ENCODE measurements around the gene RANGAP1.

Gene RANGAP1

DNA sequence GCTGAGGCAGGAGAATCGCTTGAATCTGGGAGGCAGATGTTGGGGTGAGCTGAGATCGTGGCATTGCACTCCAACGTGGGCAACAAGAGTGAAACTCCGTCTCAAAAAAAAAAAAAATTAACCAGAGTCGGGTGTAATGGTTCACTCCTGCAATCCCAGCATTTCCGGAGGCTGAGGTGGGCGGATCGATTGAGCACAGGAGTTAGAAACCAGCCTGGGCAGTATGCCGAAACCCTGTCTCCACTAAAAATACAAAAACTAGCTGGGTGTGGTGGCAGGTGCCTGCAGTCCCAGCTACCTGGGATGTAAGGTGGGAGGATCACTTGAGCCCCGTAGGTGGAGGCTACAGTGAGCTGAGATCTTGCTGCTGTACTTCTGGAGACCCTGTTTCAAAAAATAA is 1.5 kb downstream of the RANGAP1 start:
- no peak for TF ChIP-seq ESRRG (CRISPR knock-in tag; IDR thresholded peaks at IDR 0.05)
- ATAC-seq: no peak

DNA sequence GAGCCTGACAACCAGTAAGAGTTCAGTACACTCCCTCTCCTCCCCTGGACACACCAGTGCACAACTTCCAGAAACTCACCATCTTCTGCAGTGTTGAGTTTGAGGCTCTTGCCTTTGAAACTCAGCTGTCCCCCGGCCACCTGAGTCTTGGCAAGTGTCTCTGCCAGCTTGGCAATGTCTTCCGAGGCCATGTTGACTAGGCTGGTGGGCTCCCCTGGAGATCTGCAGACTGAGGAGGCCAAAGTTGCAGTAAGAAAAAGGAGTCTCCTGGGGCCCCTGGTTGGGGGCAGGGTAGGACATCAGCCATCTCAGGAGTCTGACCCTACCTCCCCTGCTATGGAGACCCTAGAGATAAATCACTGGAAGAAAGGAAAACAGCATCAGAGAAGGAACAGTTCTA is 5.1 kb downstream of the RANGAP1 start:
- no peak for ATAC-seq
- TF ChIP-seq ARNTL (CRISPR knock-in tag; IDR thresholded peaks at IDR 0.05; ENCODE audit: borderline replicate concordance, low read depth) (no peak), OSR1 (CRISPR knock-in tag; IDR thresholded peaks at IDR 0.05) (no peak), TCF4 (CRISPR knock-in tag; IDR thresholded peaks at IDR 0.05; ENCODE audit: borderline replicate concordance) (no peak), TOX (CRISPR knock-in tag; IDR thresholded peaks at IDR 0.05; ENCODE audit: borderline replicate concordance) (no peak)
- TF ChIP-seq, protein P1, sequence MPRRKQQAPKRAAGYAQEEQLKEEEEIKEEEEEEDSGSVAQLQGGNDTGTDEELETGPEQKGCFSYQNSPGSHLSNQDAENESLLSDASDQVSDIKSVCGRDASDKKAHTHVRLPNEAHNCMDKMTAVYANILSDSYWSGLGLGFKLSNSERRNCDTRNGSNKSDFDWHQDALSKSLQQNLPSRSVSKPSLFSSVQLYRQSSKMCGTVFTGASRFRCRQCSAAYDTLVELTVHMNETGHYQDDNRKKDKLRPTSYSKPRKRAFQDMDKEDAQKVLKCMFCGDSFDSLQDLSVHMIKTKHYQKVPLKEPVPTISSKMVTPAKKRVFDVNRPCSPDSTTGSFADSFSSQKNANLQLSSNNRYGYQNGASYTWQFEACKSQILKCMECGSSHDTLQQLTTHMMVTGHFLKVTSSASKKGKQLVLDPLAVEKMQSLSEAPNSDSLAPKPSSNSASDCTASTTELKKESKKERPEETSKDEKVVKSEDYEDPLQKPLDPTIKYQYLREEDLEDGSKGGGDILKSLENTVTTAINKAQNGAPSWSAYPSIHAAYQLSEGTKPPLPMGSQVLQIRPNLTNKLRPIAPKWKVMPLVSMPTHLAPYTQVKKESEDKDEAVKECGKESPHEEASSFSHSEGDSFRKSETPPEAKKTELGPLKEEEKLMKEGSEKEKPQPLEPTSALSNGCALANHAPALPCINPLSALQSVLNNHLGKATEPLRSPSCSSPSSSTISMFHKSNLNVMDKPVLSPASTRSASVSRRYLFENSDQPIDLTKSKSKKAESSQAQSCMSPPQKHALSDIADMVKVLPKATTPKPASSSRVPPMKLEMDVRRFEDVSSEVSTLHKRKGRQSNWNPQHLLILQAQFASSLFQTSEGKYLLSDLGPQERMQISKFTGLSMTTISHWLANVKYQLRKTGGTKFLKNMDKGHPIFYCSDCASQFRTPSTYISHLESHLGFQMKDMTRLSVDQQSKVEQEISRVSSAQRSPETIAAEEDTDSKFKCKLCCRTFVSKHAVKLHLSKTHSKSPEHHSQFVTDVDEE (CRISPR knock-in tag; IDR thresholded peaks at IDR 0.05): no peak
- TF ChIP-seq, protein P2, sequence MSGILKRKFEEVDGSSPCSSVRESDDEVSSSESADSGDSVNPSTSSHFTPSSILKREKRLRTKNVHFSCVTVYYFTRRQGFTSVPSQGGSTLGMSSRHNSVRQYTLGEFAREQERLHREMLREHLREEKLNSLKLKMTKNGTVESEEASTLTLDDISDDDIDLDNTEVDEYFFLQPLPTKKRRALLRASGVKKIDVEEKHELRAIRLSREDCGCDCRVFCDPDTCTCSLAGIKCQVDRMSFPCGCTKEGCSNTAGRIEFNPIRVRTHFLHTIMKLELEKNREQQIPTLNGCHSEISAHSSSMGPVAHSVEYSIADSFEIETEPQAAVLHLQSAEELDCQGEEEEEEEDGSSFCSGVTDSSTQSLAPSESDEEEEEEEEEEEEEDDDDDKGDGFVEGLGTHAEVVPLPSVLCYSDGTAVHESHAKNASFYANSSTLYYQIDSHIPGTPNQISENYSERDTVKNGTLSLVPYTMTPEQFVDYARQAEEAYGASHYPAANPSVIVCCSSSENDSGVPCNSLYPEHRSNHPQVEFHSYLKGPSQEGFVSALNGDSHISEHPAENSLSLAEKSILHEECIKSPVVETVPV (CRISPR knock-in tag; IDR thresholded peaks at IDR 0.05): no peak

DNA sequence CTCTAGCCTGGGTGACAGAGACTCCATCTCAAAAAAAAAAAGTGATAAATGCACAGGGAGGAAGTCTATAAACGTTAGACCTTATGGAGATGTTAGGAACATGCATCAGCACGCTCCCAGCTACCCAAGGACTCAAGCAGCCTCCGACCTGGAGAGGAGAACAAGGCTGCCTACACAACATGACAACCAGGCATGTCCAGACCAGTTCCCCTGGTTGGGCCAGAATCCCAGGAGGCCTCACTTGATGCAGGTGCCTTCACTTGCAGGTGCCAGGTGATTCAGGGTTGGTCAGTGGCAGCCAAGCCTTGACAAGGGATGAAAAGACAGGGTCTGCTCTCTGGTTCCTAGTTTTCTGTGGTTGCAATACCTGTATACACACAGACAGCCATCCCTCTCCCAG is 5.9 kb downstream of the RANGAP1 start:
- TF ChIP-seq, protein P1 (CRISPR knock-in tag; IDR thresholded peaks at IDR 0.05): no peak
- TF ChIP-seq TCF4 (CRISPR knock-in tag; IDR thresholded peaks at IDR 0.05; ENCODE audit: borderline replicate concordance): no peak
- TF ChIP-seq ZC3H10 (CRISPR knock-in tag; IDR thresholded peaks at IDR 0.05): no peak
- TF ChIP-seq, protein P3, sequence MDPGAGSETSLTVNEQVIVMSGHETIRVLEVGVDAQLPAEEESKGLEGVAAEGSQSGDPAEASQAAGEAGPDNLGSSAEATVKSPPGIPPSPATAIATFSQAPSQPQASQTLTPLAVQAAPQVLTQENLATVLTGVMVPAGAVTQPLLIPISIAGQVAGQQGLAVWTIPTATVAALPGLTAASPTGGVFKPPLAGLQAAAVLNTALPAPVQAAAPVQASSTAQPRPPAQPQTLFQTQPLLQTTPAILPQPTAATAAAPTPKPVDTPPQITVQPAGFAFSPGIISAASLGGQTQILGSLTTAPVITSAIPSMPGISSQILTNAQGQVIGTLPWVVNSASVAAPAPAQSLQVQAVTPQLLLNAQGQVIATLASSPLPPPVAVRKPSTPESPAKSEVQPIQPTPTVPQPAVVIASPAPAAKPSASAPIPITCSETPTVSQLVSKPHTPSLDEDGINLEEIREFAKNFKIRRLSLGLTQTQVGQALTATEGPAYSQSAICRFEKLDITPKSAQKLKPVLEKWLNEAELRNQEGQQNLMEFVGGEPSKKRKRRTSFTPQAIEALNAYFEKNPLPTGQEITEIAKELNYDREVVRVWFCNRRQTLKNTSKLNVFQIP (CRISPR knock-in tag; IDR thresholded peaks at IDR 0.05; ENCODE audit: borderline replicate concordance, low read depth): no peak
- TF ChIP-seq RARB (CRISPR knock-in tag; IDR thresholded peaks at IDR 0.05): no peak
- TF ChIP-seq CSDC2 (CRISPR knock-in tag; IDR thresholded peaks at IDR 0.05): no peak
- no peak for TF ChIP-seq GLIS3 (CRISPR knock-in tag; IDR thresholded peaks at IDR 0.05)
- TF ChIP-seq OSR1 (CRISPR knock-in tag; IDR thresholded peaks at IDR 0.05): no peak
- no peak for TF ChIP-seq ARNTL (CRISPR knock-in tag; IDR thresholded peaks at IDR 0.05; ENCODE audit: borderline replicate concordance, low read depth)
- TF ChIP-seq, protein P4, sequence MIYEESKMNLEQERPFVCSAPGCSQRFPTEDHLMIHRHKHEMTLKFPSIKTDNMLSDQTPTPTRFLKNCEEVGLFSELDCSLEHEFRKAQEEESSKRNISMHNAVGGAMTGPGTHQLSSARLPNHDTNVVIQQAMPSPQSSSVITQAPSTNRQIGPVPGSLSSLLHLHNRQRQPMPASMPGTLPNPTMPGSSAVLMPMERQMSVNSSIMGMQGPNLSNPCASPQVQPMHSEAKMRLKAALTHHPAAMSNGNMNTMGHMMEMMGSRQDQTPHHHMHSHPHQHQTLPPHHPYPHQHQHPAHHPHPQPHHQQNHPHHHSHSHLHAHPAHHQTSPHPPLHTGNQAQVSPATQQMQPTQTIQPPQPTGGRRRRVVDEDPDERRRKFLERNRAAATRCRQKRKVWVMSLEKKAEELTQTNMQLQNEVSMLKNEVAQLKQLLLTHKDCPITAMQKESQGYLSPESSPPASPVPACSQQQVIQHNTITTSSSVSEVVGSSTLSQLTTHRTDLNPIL (CRISPR knock-in tag; IDR thresholded peaks at IDR 0.05; ENCODE audit: low read depth): no peak
- TF ChIP-seq SNAI2 (CRISPR knock-in tag; IDR thresholded peaks at IDR 0.05): no peak
- no peak for TF ChIP-seq ZNF70 (CRISPR knock-in tag; IDR thresholded peaks at IDR 0.05)
- no peak for TF ChIP-seq ZFP30 (CRISPR knock-in tag; IDR thresholded peaks at IDR 0.05)
- TF ChIP-seq ZFP3 (CRISPR knock-in tag; IDR thresholded peaks at IDR 0.05): no peak
- TF ChIP-seq, protein P2 (CRISPR knock-in tag; IDR thresholded peaks at IDR 0.05): no peak
- no peak for TF ChIP-seq ZNF8 (CRISPR knock-in tag; IDR thresholded peaks at IDR 0.05)
- no peak for TF ChIP-seq TOX (CRISPR knock-in tag; IDR thresholded peaks at IDR 0.05; ENCODE audit: borderline replicate concordance)
- TF ChIP-seq, protein P5, sequence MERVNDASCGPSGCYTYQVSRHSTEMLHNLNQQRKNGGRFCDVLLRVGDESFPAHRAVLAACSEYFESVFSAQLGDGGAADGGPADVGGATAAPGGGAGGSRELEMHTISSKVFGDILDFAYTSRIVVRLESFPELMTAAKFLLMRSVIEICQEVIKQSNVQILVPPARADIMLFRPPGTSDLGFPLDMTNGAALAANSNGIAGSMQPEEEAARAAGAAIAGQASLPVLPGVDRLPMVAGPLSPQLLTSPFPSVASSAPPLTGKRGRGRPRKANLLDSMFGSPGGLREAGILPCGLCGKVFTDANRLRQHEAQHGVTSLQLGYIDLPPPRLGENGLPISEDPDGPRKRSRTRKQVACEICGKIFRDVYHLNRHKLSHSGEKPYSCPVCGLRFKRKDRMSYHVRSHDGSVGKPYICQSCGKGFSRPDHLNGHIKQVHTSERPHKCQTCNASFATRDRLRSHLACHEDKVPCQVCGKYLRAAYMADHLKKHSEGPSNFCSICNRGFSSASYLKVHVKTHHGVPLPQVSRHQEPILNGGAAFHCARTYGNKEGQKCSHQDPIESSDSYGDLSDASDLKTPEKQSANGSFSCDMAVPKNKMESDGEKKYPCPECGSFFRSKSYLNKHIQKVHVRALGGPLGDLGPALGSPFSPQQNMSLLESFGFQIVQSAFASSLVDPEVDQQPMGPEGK (CRISPR knock-in tag; IDR thresholded peaks at IDR 0.05; ENCODE audit: borderline replicate concordance): no peak
- no peak for TF ChIP-seq BACH2 (CRISPR knock-in tag; IDR thresholded peaks at IDR 0.05; ENCODE audit: borderline replicate concordance)
- no peak for ATAC-seq

Measured in SK-N-SH treated with all-trans-retinoic acid at 6 μM for 48 hours (cell line).